GM19452 (cell line): ENCODE data around the gene ZFP92.

Experiments used
- ATAC-seq: cut with Tn5 transposase; IDR thresholded peaks from one replicate; pipeline ENCODE4 v1.9.1; 2021; ENCODE audit not compliant: unreplicated experiment

ZFP92 gene, protein sequence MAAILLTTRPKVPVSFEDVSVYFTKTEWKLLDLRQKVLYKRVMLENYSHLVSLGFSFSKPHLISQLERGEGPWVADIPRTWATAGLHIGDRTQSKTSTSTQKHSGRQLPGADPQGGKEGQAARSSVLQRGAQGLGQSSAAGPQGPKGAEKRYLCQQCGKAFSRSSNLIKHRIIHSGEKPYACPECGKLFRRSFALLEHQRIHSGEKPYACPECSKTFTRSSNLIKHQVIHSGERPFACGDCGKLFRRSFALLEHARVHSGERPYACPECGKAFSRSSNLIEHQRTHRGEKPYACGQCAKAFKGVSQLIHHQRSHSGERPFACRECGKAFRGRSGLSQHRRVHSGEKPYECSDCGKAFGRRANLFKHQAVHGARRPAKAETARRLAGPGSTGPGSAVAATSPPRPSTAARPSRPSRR

DNA sequence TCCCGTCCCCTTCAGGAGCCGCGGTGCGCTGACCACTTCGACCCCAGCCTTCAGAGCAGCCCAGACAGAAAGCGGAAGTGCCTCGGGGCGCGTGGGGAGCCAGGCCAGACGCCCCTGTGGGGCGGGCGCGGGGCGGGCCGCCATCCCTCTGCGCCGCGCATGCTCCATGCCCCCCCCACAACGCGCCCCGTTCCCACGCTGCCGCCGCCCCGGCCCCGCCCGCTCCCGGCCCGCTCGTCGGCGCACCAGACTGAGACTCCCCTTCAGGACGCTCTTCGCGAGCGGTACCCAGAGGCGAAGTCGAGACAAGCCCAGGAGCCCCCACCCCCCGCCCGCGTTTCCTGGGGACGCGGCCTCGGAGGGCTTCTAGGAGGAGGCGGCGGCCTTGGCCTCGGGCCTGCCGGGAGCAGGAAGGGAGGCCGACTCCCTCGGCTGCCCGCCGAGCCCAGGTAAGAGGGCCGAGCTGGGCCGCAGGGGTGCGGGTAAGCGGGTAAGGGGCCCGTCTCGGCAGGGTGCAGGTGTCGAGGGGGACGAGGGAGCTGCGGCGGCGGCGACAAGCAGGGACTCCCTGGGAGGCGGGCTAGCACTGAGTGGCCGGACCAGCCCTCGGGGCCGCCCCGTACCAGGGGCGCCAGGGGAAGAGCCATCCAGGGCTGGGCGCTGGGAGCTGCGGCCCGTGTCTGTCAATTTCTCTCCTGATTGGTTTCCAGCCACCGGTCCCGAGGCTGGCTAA, at the start of gene ZFP92:
TSS of gene ZFP92 (plus strand) at position 218 of the 733 bp plus-strand sequence. CDS start 6,851 bp downstream, outside the sequence.
- ATAC-seq, result peak; percentile 64

DNA sequence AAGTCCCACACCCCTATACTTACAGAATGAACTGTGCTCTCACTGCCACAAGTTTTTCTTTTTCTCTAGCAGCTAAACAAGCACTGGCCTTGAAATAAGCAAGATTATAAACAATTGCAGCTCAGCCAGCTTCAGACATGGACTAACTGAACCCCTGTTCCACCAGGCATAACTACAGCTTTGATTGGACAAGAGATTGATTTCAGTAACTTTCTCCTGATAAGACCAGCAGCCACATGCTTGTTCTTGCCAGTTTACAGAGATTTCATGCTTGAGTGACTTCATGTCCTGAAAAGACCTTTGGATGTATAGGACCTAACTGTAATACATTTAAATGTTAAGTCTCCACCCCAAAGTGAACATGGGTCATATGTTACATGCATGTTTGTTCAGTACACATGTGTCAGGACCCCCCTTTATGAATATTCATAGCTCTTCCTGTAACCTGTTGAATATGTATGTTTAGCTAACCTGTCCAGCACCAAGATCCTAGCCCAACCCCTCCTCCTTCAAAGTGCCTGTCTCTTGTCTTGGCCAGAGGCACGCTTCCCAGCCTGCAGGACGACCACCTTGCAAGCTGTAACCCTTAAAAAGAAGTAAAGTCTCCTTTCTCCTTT, 49.4 kb upstream of the ZFP92 start:
- ATAC-seq, result no peak

DNA sequence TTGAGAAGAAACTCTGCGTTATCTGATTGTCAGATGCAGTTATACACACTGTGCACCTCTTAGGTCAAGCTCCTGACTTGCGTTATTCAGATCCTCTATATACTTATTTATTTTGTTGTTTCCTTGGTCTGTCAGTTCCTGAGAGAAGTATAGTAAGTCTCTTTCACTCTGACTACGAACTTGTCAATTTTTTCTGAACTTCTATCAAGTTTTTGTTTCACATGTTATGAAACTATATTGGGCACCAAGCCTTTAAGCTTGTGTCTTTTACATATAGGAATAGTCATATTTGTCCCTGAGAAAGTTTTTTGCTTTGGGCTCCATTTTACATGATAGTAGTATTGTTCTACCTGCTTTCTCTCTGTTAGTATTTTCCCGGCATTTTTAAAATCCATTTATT, 45.6 kb upstream of the ZFP92 start:
- ATAC-seq, result no peak

DNA sequence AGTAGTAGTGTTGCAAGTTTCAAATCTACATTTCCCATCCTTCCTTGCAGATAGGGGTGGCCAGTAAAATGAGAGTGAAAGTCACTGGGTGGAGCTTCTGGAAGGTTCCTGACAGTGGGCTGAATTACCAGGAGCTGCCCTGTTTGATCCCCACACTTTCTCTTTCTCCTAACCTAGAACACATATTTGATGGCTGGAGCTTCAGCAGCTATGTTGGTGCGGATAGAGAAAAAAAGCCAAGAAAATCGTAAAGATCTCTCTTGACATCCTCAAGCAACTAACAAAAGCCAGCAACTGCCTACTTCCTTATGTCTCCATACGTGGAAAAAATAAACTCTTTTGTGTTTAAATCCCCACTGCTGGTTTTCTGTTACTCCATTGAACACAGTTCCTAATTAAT, 45.2 kb upstream of the ZFP92 start:
- no peak for ATAC-seq

DNA sequence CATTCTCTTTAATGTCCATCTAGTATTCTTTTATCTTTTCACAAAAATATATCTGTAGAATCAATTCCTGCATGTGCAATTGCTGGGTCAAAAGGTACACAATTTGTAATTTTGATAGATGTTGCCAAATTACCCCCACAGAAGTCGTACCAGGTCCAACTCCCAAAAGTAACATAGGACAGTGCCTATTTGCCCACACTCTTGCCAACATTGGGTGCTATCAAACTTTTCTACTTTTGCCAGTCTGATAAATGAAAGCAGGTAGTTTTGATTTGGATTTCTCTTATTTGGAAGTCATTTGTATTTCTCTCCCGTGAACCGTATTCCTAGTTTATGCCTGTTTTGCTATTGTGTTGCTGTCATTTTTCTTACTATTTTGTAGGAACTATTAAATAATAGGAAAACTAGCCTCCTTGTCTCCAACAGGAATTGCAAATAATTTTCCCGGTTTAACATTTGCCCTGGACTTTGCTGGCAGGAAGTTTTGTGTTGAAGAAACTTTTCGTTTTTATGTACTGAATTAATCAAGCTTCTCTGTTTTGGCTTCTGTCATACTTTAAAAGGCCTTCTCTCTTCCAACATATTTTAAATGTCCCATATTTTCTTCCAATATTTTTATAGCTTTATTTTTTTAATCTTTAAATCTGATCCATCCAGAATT, 44.3 kb upstream of the ZFP92 start:
- no peak for ATAC-seq

DNA sequence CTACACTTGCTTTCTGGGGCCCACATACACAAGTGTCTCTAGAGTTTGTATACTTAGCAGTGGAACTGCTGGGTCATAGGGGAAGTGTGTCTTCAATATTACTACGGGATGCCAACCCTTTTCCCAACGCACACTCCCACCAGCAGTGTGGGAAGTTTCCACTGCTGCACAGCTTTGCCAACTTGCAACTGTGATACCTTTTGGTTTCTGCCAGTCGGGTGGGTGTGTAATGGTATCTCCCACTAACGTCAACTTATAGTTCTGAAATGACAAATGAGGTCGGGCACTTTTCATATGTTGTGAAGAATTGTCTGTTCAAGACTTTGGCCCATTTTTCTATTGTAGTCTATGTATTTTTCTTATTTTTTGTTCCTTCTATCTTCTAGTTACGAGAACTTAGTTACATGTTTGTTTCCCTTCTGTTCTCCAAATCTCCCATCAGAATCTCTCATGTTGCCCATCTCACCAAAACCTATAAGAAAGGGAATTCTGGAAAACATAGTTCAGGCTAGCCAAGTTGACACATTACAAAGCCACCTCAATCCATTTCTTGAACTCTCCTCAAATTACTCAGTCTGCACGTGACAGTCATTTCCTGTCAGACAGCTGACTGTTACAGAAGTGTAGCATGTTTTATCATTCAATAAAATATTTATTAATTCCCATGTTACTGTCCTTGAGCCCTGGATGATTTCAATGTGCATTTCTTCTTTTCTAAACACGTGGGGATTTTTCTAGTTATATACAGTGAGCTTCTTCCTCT, 40.8 kb upstream of the ZFP92 start:
- no peak for ATAC-seq

DNA sequence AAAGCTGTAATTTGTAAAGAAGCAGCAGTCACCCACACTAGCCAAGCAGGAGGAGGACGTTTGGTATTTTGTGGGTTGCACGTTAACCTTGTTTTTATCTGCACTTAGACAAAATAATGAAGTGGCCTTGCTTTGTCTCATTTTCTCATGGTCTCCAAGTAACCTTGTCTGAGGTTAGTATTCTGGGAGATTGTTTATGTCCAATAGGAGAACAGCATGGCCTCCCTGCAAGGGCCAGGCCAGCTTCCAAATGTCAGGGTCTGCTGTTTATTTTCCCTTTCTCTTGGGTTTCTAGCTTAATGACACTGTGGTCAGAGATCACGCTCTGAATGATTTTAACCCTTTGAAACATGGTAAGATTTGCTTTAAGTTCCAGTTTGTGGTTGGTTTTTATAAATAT, 40.0 kb upstream of the ZFP92 start:
- no peak for ATAC-seq

DNA sequence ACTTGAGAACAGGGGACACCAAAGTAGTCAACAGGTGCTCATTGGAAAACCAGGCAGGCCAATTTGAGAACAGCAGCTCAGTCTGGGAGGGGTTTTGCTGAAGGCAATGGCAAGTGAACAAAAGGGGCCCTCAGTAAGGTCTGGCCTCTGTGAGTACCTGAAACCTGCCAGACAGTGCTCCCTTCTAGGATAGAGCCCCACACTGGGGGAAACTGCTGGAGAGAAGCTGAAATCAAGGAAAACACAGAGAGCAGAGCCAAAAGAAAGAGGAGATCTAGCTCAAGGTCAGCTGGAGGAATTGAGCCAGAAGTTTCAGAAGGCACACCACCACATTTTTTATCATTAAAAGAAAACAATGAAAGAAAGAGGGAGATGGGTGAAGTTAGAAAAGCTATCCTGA, 38.3 kb upstream of the ZFP92 start:
- no peak for ATAC-seq

DNA sequence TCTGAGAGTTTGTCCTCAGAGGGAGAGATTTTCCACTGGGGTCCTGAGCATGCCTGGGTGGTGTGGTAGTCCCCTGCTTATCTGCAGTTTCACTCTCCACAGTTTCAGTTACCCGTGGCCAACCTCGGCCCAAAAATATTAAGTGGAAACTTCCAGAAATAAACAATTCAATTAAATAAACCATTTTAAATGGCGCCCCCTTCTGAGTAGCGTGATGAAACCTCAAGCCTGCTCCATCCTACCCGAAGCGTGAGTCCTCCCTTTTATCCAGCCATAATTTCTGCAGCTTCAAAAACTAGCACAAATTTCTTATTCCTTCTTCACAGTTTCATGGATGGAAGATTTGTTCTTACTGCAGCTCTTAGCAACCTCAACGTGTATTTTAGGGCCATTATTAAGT, 36.8 kb upstream of the ZFP92 start:
- no peak for ATAC-seq

DNA sequence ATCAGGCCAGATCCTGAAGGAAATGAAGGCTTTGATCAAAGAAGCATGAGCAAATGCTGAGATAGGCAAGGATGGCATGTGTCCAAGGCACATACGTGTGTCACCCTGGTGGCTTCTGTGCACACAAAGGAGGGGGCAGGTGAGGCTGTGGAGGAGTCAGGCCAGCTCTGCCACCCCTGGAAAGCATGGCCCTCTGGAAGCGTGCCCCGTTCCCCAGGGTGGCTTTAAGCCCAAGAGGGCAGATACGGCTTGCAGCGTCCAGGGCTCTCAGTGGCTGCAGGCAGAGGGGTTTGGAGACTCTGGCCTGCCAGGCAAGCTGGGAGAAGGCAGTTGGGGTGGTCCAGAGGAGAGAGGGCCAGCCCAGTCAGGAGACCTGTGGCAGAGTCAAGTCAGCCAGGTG, 35.7 kb upstream of the ZFP92 start:
- ATAC-seq, result no peak

DNA sequence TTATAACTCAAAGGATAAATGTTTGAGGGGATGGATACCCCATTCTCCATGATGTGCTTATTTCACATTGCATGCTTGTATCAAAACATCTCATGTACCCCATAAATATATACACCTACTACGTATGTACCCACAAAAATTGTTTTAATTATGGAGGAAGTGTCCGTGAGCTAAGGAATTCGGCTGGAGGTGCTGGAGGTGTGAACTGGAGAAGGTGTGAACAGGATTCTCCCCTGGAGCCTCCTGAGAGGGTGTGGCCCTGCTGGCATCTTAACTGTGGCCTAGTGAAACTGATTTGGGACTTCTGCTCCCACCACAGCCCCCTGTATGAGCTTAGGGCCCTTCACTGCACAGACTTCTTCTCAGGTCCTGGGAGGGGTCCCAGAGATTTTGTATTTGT, 33.5 kb upstream of the ZFP92 start:
- ATAC-seq, result no peak

DNA sequence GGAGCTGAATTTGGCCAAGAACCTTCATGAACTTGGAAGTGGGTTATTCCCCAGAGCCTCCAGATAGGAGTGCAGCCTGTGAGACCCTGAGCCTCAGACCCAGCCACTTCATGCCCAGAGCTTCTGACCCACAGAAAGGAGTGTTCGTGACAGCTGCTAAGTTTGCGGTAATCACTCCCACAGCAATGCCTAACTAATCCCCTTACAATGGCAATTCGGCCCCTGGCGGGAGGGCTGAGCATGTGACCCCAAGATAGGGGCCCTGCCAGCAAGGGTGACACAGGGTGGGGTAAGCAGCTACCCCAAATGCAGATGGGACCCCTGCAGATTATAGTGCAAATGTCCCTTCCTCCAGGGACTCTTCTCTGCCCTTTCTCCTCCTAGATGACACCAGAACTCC, 32.7 kb upstream of the ZFP92 start:
- no peak for ATAC-seq

DNA sequence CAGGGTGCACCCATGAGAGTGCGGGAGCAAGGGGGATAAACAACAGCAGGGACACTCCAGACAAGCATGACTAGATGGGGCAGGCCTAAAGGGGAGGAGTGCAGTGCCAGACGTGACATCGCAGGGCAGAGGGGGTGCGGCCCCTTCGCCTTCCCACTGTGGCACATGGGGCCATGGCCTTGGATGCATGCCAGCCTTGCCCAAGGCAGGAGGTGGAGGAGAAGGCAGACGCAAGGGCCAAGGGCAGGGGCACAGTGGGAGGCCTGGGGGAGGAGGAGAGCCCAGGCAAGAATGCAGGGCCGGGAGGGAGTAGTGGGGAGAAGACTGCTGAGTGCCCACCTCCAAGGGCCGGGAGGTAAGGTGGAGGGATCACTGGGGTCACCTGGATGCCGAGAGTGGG, 31.8 kb upstream of the ZFP92 start:
- ATAC-seq, result no peak

DNA sequence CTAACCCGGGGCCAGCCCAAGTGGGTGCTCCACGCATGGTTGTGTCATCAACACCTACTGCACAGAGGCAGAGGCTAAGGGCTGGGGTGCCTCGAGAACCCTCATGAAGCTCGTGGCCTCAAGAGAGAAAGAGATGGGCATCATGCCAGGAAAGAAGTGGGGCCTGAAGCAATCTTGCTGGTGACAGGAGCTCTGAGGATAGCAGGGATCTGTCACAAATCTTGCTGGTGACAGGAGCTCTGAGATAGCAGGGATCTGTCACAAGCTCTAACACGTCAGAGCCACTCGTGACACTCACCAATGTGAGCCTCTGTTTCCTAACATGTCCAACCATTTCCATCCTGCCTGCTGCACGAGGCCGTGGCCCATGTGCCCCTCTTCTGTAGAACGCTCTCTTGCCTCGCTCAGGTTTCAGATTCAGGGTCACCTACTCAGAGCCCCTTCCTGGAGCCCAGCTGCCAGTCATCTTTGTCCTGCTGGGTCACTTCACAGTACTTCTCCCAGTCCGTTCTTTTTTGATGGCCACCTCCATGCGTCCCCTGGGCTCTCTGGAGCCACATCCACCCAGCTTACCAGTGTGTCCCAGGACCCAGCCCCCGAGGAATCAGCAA, 31.2 kb upstream of the ZFP92 start:
- no peak for ATAC-seq

DNA sequence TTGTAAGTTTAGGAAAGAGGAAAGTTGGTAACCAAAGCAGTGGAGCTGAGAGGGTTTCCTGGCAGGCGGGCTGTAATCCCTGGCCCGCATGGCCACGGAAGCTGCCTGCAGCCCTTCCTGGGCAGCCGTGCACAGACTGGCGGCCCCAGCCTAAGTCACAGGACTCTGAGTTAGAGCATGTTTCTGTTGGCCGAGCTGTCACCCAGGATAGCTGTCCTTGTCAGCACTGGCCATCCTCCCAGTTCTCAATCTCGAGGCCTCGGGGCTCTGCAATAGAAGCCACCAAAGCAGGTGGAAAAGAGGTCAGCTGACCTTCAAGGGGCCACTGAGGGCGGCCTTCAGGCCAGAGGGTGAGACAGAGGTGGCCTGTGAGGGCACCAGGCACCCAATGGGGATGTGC, 30.6 kb upstream of the ZFP92 start:
- ATAC-seq, result no peak

DNA sequence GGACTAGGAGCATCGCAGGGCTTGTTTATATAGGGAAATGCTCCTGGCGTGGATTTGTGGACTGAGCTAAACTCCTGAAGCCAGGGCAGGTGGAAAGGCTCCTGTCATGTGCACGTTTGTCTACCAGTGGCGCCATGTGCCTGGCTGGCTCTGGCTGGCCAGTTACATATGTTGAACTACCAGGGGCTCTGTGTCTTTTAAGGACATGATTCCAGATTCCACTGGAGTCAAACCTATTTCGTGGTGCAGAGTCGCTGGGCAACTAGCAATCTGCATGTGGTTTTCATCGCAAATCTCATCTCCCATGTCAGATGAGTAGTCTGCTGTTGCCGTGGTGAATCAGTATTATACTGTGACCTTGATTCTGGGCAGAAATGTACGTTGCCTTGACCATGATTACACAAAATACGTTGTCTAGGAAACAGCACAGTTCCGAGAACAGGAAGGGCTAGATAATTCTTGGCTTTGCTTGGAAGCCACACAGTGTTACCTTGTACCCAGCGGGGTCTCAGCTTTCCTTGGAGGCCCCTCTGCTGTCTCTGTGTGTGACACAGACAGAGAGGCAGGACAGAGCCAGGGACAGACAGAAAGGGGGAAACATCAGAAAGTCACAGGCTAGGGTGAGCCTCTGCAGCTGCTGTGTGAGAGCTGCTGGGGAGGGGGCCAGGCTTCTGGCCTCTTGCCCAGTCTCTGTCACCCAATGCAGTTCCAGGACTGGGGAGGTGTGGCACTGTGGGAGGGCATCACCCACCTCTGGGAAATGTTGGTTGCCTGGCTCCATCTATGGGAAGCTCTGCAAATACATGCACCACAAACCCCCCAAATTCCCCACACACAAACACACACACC, 29.4 kb upstream of the ZFP92 start:
- no peak for ATAC-seq

DNA sequence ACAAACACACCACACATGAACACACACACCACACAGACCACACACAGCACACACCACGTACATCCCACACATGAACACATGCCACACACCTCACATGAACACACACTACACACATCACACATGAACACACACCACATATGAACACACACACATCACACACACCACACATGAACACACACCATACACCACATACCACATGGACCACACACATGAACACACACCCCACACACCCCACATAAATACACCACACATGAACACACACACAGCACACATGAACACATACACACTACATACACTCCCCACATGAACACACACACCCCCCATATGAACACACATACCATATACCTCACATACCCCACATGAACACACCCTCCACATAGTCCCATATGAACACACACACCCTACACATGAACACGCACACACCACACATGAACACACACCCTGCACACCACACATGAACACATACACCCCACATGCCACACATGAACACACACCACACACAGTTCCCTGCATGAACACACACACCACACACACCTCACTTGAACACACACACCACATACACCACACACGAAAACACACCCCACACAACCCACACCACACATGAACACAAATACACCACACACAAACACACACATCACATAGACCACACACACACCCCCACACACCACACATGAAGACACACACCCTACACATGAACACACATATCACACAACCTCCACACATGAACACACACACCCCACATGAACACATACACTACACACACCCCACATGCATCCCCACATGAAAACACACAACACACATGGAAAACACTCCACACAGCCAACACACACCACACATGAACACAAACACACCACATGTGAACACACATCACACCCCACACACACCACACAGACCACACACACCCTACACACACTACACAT, 28.4 kb upstream of the ZFP92 start:
- no peak for ATAC-seq

DNA sequence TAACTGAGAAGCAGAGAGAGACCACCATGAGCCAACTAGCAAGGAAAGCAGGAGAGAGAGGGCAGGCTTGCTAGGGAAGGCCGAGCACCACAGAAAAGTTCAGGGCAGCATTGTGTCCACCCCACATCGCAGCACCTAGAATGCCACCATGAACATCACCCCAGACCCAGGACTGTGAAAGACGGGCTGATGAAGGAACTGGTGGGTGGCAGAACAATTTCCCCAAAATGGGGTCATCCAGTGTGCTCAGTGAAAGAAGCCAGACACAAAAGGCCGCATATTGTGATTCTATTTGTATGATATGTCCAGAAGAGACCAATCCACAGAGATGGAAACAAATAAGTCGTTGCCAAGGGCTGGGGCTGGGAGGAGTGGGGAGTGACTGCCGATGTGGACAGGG, 26.9 kb upstream of the ZFP92 start:
- ATAC-seq, result no peak
